Measurements from ENCODE around the gene FZD7. TPM values are rescaled to one million over a fixed set of nuclear protein-coding genes. Genes with fewer than 3 reads are reported as not detected.

FZD7 gene
- total RNA-seq, 2 donors from 2014 or later: 0.66 to 2.9 TPM

DNA sequence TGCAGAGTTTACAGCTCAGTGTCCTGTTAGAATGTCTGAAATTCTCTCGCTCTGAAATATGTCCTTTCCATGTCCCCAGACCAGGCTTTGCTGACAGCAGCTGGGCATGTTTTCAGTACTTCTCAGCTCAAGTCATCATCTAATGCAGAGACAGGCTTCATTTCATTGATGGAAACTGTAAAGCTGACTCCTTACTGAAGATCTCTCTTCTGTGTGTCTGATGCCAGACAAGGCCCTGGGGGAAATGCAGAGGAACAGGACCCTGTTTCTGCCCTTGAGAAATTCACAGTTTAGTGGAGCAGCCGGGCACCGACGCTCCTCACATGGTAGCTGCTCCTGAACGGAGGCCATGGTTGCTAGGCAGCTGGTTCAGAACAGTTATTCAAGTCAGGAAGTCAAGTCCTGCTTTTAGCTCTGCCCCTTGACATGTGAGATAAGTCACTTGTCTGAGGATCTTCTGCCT is 24.6 kb upstream of the FZD7 start:
- Histone ChIP-seq H3K9me3 (no peaks in the 10 kb centered on the region), H3K36me3 (replicated peaks in 1 of 2; ENCODE audit: insufficient read depth in 1 of 2, low read depth in 2 of 2) (no peaks in the 10 kb centered on the region), H3K27ac (no peak overlapping the region), H3K4me1 (no peaks in the 10 kb centered on the region), H3K4me3 (no peak overlapping the region), H3K27me3 (no peaks in the 10 kb centered on the region)
- ATAC-seq: no peak
- TF ChIP-seq POLR2A (IDR thresholded peaks at IDR 0.05): no peak
- TF ChIP-seq, protein P1, sequence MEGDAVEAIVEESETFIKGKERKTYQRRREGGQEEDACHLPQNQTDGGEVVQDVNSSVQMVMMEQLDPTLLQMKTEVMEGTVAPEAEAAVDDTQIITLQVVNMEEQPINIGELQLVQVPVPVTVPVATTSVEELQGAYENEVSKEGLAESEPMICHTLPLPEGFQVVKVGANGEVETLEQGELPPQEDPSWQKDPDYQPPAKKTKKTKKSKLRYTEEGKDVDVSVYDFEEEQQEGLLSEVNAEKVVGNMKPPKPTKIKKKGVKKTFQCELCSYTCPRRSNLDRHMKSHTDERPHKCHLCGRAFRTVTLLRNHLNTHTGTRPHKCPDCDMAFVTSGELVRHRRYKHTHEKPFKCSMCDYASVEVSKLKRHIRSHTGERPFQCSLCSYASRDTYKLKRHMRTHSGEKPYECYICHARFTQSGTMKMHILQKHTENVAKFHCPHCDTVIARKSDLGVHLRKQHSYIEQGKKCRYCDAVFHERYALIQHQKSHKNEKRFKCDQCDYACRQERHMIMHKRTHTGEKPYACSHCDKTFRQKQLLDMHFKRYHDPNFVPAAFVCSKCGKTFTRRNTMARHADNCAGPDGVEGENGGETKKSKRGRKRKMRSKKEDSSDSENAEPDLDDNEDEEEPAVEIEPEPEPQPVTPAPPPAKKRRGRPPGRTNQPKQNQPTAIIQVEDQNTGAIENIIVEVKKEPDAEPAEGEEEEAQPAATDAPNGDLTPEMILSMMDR (IDR thresholded peaks at IDR 0.05): no peak
- DNase-seq: no peak
- WGBS, 2 donors: 51 to 53% methylated on average over 4 to 5 of the region's 5 CpGs
- intact Hi-C loops (cut with DNase I): no loop called here

DNA sequence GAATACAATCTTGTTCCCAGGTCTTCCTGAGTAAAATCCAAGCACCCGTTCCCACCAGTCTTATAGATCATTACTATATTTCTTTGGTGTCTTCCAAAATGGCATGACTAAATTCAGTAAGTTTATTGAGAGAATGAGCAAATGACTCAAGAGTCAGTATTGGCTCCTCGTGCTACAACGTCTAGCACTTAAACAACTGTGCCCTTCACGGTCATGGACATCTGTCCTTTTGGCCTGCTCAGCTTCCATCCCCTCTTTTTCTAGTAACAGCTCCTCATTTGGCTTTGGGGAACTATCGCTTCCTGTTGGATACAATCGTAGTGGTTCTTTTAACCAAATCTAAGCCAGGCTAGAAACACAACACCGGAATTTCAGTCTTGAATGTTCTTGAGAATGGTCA is 24.1 kb upstream of the FZD7 start:
- no peaks in the 10 kb centered on the region for H3K36me3 ChIP-seq (replicated peaks in 1 of 2; ENCODE audit: insufficient read depth in 1 of 2, low read depth in 2 of 2)
- 78 to 90% methylated on average over 7 of the region's 7 CpGs for WGBS, 2 donors
- H3K4me3 ChIP-seq: no peak overlapping the region
- no peaks in the 10 kb centered on the region for H3K4me1 ChIP-seq
- intact Hi-C loops (cut with DNase I): no loop called here
- DNase-seq (no peak), ATAC-seq (no peak)
- TF ChIP-seq, protein P1 (IDR thresholded peaks at IDR 0.05): no peak
- TF ChIP-seq POLR2A (IDR thresholded peaks at IDR 0.05): no peak
- H3K9me3 ChIP-seq: no peaks in the 10 kb centered on the region
- no peaks in the 10 kb centered on the region for H3K27me3 ChIP-seq
- no peak overlapping the region for H3K27ac ChIP-seq

DNA sequence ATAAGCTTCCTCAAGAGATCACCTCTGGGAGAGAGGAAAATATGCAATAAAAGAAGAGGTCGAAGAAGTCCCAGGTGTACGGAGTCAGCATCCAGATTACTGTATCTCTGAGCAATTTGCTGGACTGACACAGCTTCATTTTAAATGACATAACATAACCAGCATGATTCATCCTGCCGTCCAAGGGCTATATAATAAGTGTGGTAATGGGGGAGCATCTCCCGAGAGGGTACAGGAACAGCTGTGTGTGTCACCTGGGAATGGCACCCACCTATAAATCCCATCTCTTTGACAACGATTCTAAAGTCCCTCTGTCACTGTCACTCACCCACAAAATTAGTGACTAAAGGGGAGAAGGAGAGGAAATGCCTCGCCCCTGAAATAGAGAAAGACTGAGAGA is 19.3 kb upstream of the FZD7 start:
- intact Hi-C loops (cut with DNase I): no loop called here
- no peaks in the 10 kb centered on the region for H3K36me3 ChIP-seq (replicated peaks in 1 of 2; ENCODE audit: insufficient read depth in 1 of 2, low read depth in 2 of 2)
- no peaks in the 10 kb centered on the region for H3K9me3 ChIP-seq
- no peaks in the 10 kb centered on the region for H3K4me1 ChIP-seq
- H3K4me3 ChIP-seq: no peak overlapping the region
- DNase-seq (no peak), ATAC-seq (no peak)
- WGBS, 2 donors: 51 to 57% methylated on average over 6 of the region's 6 CpGs
- TF ChIP-seq, protein P1 (IDR thresholded peaks at IDR 0.05): no peak
- no peaks in the 10 kb centered on the region for H3K27me3 ChIP-seq
- H3K27ac ChIP-seq: no peak overlapping the region

DNA sequence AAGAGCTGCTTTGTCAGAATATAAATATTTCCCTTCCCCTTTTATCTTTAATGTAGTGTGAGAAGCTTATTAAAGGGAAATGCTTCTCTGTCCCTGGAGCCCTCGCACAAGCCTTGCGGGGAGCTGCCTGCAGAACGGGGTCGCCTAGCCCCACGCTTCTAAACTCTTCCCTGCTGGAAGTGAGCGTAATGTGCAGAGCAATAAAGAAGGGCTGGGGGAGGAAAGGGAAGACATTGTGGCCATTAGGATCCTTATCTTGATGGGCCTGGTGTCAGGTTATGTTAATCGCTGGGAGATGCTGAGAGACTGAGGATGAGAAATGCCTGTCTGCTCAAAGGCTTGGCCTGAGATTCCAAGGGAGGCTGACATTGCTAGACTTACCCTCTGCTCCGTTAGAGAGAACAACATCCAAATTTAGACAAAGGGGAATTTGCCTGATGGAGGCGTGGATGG is 18.9 kb upstream of the FZD7 start:
- Histone ChIP-seq H3K4me1 (no peaks in the 10 kb centered on the region), H3K4me3 (no peak overlapping the region), H3K9me3 (no peaks in the 10 kb centered on the region), H3K36me3 (replicated peaks in 1 of 2; ENCODE audit: insufficient read depth in 1 of 2, low read depth in 2 of 2) (no peaks in the 10 kb centered on the region), H3K27me3 (no peaks in the 10 kb centered on the region), H3K27ac (no peak overlapping the region)
- 57 to 75% methylated on average over 9 of the region's 9 CpGs for WGBS, 2 donors
- no peak for TF ChIP-seq POLR2A (IDR thresholded peaks at IDR 0.05)
- TF ChIP-seq, protein P1 (IDR thresholded peaks at IDR 0.05): no peak
- DNase-seq (no peak), ATAC-seq (no peak)
- intact Hi-C loops (cut with DNase I): no loop called here

DNA sequence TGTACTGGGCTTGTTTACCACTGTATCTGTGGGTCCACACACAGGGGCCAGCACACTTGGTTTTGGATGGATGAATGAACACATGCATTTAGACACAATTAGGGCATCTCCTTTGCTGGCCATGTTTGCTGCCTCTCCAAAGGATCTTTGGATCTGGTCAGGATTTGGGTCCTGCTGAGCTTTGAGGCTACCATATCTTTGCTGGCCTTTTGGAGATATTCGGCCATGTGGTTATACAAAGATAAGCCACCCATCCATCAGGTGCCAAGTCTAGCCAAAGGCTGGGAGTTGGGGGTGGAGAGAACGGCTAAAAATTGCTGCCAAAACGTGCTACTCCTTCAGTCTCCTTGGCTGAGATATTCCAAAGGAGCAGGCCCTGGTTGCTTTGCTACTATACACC is 18.2 kb upstream of the FZD7 start:
- WGBS, 2 donors: 70 to 72% methylated on average over 3 of the region's 3 CpGs
- DNase-seq: no peak
- intact Hi-C loops (cut with DNase I): no loop called here
- TF ChIP-seq, protein P1 (IDR thresholded peaks at IDR 0.05): no peak
- no peak for TF ChIP-seq POLR2A (IDR thresholded peaks at IDR 0.05)
- Histone ChIP-seq H3K27me3 (no peaks in the 10 kb centered on the region), H3K36me3 (replicated peaks in 1 of 2; ENCODE audit: insufficient read depth in 1 of 2, low read depth in 2 of 2) (no peaks in the 10 kb centered on the region), H3K9me3 (no peaks in the 10 kb centered on the region), H3K27ac (no peak overlapping the region), H3K4me1 (no peaks in the 10 kb centered on the region), H3K4me3 (no peak overlapping the region)
- no peak for ATAC-seq

Data from body of pancreas (tissue), 4 donors.